ENCODE measurements around the gene B3GALT6. TPM values are rescaled to one million over a fixed set of nuclear protein-coding genes. Genes with fewer than 3 reads are reported as not detected.

Gene B3GALT6
- total and polyA plus RNA-seq, 4 donors: 2.5 to 12.8 (median 10.3) TPM

DNA sequence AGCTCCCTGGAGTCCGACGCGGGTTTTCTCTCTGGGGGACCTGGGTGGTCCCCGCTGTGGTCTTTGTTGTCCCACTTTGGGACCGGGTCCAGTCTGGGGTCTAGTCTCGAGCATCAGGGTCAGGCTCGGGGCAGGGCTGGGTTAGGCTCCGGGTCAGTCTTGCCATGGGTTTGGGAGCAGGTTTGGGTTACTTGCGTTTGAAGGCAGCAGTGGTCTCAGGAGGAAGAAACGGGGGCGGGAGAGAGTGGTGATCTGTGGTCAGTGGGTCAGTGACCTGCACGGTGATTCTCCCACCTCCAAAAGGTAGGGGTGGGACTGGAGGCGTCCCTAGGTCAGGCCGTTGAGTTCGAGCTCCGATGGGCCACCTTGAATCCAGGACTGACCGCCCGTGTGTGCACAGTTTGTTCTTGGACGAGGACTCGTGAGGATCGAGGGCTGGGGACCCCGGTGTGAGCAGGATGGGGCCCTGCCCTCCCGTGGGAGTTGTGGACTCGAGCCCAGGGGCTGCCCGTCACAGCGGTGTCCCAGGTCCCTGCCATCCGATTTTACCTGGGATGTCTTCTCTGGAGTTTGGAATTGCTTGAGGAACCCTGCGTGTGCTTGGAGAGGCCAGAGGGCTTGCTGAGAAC is 2.3 kb downstream of the B3GALT6 start:
- no peaks in the 10 kb centered on the region for H3K36me3 ChIP-seq (ENCODE audit: control insufficient read depth in 1 of 2, insufficient read depth in 2 of 2, low read length in 1 of 2)
- intact Hi-C loops (cut with DNase I): loop anchor here in 1 of 2 donors (5.0 kb wide), 1 partner anchor 117 kb away; the partner anchor contains the start of gene C1orf159
- H3K27ac ChIP-seq (ENCODE audit: low read depth in 1 of 2, low read length in 2 of 2): no peak overlapping the region
- no peaks in the 10 kb centered on the region for H3K9me3 ChIP-seq (ENCODE audit: control insufficient read depth, low read length)
- ATAC-seq (ENCODE audit: low FRiP score) (no peak), DNase-seq (no peak)
- H3K27me3 ChIP-seq (ENCODE audit: control insufficient read depth in 1 of 2, insufficient read depth in 2 of 2, low read length in 1 of 2): no peaks in the 10 kb centered on the region
- H3K4me3 ChIP-seq (ENCODE audit: low read length in 2 of 2): no peak overlapping the region
- no peaks in the 10 kb centered on the region for H3K4me1 ChIP-seq (ENCODE audit: control insufficient read depth in 1 of 2, insufficient read depth in 2 of 2, low read length in 2 of 2)
- WGBS, 2 donors: 95 to 96% methylated on average over 28 of the region's 28 CpGs

DNA sequence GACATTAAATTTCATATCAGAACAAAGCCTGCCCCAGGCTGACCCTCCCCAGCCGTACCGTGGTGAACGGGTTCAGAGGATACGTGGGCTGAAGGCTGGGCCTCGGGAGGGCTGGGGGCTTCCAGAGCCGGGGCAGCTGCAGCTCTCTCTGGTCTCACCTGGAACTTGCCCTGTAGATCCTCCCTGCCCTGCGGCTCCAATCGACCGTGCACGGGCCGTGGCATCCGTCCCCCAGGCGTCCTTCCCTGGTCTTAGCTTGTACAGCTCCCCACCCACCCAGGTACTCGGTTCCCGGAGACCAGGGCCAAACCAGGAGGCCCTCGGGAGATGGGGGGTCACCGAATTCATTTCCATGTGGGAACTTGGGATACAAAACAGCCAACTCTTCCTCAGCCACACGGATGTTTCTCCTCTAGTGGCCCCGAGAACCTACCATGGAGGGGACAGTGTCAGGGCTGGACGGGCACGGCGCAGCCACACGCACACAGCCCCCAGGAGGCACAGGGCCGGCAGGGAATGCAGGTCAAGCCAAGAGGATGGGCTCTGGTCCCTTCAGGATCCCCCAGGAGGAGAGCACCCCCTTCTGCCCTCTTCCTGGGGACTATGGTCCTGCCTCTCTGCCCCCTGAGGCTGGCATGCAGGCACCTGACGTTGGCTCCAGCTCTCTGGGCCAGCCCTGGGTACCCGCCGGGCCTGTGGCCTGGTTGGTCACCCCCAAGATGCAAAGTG is 3.1 kb downstream of the B3GALT6 start:
- ATAC-seq (ENCODE audit: low FRiP score) (no peak), DNase-seq (no peak)
- Histone ChIP-seq H3K27me3 (ENCODE audit: control insufficient read depth in 1 of 2, insufficient read depth in 2 of 2, low read length in 1 of 2) (no peaks in the 10 kb centered on the region), H3K27ac (ENCODE audit: low read depth in 1 of 2, low read length in 2 of 2) (no peak overlapping the region), H3K36me3 (ENCODE audit: control insufficient read depth in 1 of 2, insufficient read depth in 2 of 2, low read length in 1 of 2) (no peaks in the 10 kb centered on the region), H3K4me3 (ENCODE audit: low read length in 2 of 2) (no peak overlapping the region), H3K4me1 (ENCODE audit: control insufficient read depth in 1 of 2, insufficient read depth in 2 of 2, low read length in 2 of 2) (no peaks in the 10 kb centered on the region), H3K9me3 (ENCODE audit: control insufficient read depth, low read length) (no peaks in the 10 kb centered on the region)
- WGBS, 2 donors: 89 to 91% methylated on average over 27 of the region's 27 CpGs
- intact Hi-C loops (cut with DNase I): no loop called here

DNA sequence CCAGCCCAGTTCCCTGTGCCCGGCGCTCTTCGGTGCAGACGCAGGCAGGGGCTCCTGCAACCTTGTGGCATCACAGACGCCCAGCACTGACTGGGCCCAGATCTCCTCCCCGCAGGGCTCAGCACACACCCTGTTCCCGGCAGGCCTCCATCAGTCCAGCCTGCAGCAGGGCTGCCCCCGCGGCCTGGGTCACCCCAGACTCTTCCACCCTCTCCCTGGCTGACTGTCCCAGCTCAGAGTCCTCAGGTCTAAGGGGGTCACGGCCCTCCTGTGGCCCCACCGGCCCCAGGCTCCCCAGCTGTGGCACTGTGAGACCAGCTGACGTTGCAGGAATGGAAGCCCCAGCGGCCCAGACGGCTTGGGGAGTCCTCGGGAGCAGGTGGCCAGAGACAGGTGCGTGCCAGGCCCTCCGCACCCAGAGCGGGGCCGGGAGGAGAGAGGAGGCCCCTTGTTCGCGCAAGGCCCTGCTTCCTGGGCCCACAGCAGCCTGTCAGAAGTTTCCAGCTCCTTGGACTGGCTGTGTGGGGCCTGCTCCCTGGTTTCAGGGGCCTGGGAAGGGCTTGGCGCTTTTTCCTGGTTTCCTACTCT is 4.2 kb downstream of the B3GALT6 start:
- WGBS, 2 donors: 82 to 83% methylated on average over 20 to 22 of the region's 22 CpGs
- ATAC-seq (ENCODE audit: low FRiP score): no peak
- H3K4me1 ChIP-seq (ENCODE audit: control insufficient read depth in 1 of 2, insufficient read depth in 2 of 2, low read length in 2 of 2): no peaks in the 10 kb centered on the region
- H3K27ac ChIP-seq (ENCODE audit: low read depth in 1 of 2, low read length in 2 of 2): no peak overlapping the region
- no peaks in the 10 kb centered on the region for H3K27me3 ChIP-seq (ENCODE audit: control insufficient read depth in 1 of 2, insufficient read depth in 2 of 2, low read length in 1 of 2)
- H3K36me3 ChIP-seq (ENCODE audit: control insufficient read depth in 1 of 2, insufficient read depth in 2 of 2, low read length in 1 of 2): no peaks in the 10 kb centered on the region
- no peaks in the 10 kb centered on the region for H3K9me3 ChIP-seq (ENCODE audit: control insufficient read depth, low read length)
- H3K4me3 ChIP-seq (ENCODE audit: low read length in 2 of 2): no peak overlapping the region
- DNase-seq: no peak
- intact Hi-C loops (cut with DNase I): no loop called here

DNA sequence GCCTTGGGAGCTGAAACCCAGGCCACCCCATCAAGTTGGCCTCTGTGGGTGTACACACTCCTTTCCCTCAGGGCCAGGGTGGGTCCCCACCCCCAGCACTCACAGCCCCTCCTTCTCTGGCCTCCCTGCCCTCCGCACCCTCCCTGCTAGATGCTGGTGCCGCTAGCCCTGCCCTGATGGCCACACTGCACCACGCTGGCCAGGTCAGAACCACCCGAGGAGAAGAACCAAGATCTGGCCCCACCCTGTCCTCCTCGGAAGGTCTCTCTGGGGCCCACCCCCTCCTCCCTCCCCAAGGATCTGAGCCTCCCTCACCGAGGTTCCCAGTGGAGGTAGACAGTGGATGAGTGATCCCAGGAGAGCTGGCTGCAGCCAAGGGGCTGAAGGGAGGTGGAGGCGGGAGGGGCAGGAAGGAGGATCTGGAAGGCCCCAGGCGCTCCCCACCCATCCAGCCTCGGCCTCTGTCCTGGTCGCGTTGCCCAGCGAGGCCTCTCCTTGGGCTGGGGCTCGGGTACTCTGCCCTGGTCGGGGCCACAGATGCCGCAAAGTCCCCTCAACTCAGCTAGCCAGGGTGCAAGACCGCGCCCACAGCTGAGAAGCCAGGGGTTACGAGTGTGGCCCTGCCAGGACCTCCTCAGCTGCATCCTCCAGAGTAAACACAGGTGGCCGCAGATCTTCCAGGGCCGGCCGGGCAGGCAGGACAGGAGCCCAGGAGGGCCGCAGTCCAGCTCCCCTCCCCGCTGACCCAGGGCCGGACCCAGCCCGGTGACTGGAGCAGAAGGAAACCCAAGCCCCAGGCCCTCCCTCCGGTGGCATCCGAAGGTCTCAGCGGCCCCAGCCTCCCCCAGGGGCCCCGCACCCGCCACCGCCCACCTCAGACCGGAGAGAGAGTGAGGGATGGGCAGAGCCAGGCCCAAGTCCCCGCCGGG is 5.2 kb downstream of the B3GALT6 start:
- H3K4me3 ChIP-seq (ENCODE audit: low read length in 2 of 2): no peak overlapping the region
- WGBS, 2 donors: 44 to 45% methylated on average over 34 of the region's 34 CpGs
- H3K4me1 ChIP-seq (ENCODE audit: control insufficient read depth in 1 of 2, insufficient read depth in 2 of 2, low read length in 2 of 2): no peaks in the 10 kb centered on the region
- no peak overlapping the region for H3K27ac ChIP-seq (ENCODE audit: low read depth in 1 of 2, low read length in 2 of 2)
- no peaks in the 10 kb centered on the region for H3K9me3 ChIP-seq (ENCODE audit: control insufficient read depth, low read length)
- H3K36me3 ChIP-seq (ENCODE audit: control insufficient read depth in 1 of 2, insufficient read depth in 2 of 2, low read length in 1 of 2): no peaks in the 10 kb centered on the region
- DNase-seq (no peak), ATAC-seq (ENCODE audit: low FRiP score) (no peak)
- intact Hi-C loops (cut with DNase I): no loop called here
- H3K27me3 ChIP-seq (ENCODE audit: control insufficient read depth in 1 of 2, insufficient read depth in 2 of 2, low read length in 1 of 2): no peaks in the 10 kb centered on the region

DNA sequence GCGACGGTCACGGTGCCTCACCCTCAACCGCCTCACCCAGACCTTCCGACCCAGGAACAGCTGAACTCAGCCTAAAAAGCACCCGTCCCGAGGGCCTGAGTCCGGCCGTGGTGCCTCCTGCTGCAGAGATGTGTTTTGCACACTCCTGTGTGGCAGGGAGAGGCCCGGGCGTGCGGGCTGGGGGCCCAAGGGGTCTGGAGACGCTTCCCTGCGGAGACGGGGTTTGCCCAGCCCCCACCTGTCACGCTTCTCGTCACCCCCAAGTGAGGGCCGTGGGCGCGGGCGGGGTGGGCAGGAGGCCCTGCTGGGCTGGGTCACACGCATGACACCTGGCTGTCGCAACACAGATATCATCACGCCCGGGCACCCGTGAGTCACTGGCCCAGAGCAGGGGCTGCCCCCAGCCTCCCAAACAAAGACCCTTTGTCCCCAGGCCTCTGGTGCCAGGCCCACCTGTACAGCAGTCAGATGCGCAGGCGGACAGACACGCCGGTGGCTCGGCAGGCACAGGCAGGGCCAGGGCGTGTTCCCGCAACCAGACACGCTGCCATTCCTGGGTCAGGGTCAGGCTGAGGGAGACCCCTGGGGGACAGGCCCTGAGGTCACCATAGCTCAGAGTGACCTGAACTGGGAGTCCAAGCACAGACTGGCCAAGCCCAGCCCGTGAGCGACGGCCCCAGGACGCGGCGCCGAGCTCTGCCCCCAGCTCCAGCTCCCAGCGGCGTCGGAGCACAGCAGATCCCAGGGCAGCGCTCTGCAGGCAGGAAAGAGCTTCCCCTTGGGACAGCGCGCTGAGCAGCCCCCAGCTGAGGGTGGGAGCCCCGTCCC is 6.1 kb downstream of the B3GALT6 start:
- no peaks in the 10 kb centered on the region for H3K27me3 ChIP-seq (ENCODE audit: control insufficient read depth in 1 of 2, insufficient read depth in 2 of 2, low read length in 1 of 2)
- WGBS, 2 donors: 42 to 49% methylated on average over 47 to 48 of the region's 48 CpGs
- ATAC-seq (ENCODE audit: low FRiP score): no peak
- no peak overlapping the region for H3K4me3 ChIP-seq (ENCODE audit: low read length in 2 of 2)
- intact Hi-C loops (cut with DNase I): no loop called here
- no peaks in the 10 kb centered on the region for H3K4me1 ChIP-seq (ENCODE audit: control insufficient read depth in 1 of 2, insufficient read depth in 2 of 2, low read length in 2 of 2)
- DNase-seq: no peak
- H3K36me3 ChIP-seq (ENCODE audit: control insufficient read depth in 1 of 2, insufficient read depth in 2 of 2, low read length in 1 of 2): no peaks in the 10 kb centered on the region
- no peaks in the 10 kb centered on the region for H3K9me3 ChIP-seq (ENCODE audit: control insufficient read depth, low read length)
- H3K27ac ChIP-seq (ENCODE audit: low read depth in 1 of 2, low read length in 2 of 2): no peak overlapping the region

DNA sequence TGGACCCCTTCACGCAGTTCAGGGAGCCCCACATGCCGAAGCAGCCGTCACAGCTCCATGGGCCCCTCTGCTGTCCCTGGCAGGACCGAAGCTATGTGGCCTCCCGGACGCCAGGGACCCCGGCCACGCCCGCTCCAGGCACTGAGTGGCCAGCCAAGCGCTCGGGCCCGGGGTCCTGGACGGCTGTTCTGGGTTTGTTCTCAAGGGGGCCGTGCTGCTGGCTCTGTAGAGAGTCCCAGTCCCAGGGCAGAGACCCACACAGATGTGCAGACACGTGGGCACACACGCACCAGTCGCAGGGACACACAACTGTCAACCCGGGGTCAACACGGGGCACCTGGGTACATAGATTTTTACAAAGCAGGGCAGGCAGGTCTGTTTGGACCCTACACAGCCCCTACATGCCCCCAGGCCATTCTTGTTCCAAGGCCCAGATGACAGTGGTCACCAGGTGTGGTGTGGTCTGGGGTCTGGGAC is 6.7 kb downstream of the B3GALT6 start:
- intact Hi-C loops (cut with DNase I): no loop called here
- 54 to 72% methylated on average over 19 of the region's 19 CpGs for WGBS, 2 donors
- Histone ChIP-seq H3K9me3 (ENCODE audit: control insufficient read depth, low read length) (no peaks in the 10 kb centered on the region), H3K27me3 (ENCODE audit: control insufficient read depth in 1 of 2, insufficient read depth in 2 of 2, low read length in 1 of 2) (no peaks in the 10 kb centered on the region), H3K27ac (ENCODE audit: low read depth in 1 of 2, low read length in 2 of 2) (no peak overlapping the region), H3K4me1 (ENCODE audit: control insufficient read depth in 1 of 2, insufficient read depth in 2 of 2, low read length in 2 of 2) (no peaks in the 10 kb centered on the region), H3K36me3 (ENCODE audit: control insufficient read depth in 1 of 2, insufficient read depth in 2 of 2, low read length in 1 of 2) (no peaks in the 10 kb centered on the region), H3K4me3 (ENCODE audit: low read length in 2 of 2) (no peak overlapping the region)
- DNase-seq (no peak), ATAC-seq (ENCODE audit: low FRiP score) (no peak)

DNA sequence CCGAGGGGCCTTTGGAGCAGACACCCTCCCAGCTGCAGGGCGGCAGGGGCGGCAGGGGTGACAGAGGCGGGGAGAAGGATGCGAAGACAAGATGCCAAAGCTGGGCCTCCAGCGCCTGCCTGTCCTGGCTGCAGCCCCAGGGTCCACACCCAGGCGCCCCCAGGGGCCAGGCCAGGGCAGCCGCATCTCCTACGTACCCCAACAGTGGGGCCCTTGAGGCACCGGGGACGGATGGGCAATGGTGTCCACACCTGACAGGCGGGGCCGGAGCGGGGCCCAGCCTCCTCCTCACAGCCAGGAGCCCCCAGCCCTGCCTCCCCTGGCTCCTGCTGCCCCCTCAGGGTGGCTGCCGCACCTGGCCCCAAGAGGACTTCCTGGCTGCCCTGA is 7.2 kb downstream of the B3GALT6 start:
- ATAC-seq (ENCODE audit: low FRiP score) (no peak), DNase-seq (no peak)
- Histone ChIP-seq H3K27ac (ENCODE audit: low read depth in 1 of 2, low read length in 2 of 2) (no peak overlapping the region), H3K36me3 (ENCODE audit: control insufficient read depth in 1 of 2, insufficient read depth in 2 of 2, low read length in 1 of 2) (no peaks in the 10 kb centered on the region), H3K27me3 (ENCODE audit: control insufficient read depth in 1 of 2, insufficient read depth in 2 of 2, low read length in 1 of 2) (no peaks in the 10 kb centered on the region), H3K4me3 (ENCODE audit: low read length in 2 of 2) (no peak overlapping the region), H3K9me3 (ENCODE audit: control insufficient read depth, low read length) (no peaks in the 10 kb centered on the region), H3K4me1 (ENCODE audit: control insufficient read depth in 1 of 2, insufficient read depth in 2 of 2, low read length in 2 of 2) (no peaks in the 10 kb centered on the region)
- 53 to 69% methylated on average over 13 to 15 of the region's 15 CpGs for WGBS, 2 donors
- intact Hi-C loops (cut with DNase I): no loop called here
